ENCODE measurements around the gene NFIC.

Gene NFIC

DNA sequence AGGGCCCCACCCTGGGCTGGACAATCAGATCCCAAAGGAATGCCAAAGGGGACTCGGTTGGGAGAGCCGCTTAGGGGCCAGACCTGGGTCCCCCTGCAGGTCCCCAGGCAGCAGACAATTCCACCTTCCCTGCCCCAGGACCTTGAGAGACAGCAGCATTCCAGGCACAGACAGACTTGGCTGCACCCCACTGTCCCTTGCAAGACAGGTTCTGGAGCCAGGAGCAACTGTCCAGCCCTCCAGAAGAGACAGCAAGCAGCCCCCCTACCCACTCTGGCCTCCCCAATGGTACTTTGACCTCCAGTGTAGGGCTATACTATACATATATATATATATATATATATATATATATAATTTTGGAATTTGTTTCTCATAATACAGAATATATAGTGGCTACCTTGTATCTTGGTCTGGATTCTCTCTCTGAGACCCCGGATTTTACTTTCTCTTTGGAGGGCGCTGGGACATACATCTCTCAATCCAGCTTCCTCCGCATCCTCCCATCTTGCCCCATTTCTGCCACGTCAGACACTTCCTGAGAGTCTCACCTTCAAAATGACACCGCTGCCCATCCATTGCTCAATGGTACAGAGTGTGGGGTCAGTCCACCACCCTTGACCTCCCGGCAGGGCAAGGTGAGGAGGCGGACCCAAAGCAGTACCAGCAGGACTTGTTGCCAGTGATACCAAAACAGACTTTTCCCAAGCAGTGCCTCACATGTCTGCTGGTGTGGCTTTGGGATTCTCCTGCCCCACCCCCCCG, 101.2 kb downstream of the NFIC start:
- 99% methylated on average over 9 of the region's 10 CpGs for WGBS
- Histone ChIP-seq H2AK5ac (ENCODE audit: low read length, severe bottlenecking) (no peak overlapping the region), H2BK12ac (ENCODE audit: low read length in 2 of 2) (no peak overlapping the region)

DNA sequence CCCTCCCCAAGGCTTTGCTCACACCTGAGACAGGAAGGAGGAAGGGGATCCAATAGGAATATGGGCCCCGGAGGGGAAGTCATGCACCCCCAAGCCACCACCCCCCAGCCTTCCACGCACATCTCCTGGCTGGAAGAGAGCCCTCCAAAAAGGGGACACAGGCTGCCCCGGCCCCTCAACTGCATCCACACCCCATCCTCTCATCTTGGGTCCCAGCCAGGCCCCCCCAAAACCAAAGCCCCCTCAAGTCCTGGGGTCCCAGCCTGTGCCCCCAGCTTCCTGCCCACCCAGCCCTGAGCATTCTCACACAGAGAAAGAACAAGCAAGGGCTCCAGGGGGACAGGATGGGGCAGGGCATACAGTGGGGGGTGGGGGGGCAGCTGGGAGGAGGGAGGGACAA, 101.8 kb downstream of the NFIC start:
- Histone ChIP-seq H4K91ac (ENCODE audit: low read length) (no peak overlapping the region), H2BK5ac (ENCODE audit: low read depth, low read length, poor library complexity, severe bottlenecking) (no peak overlapping the region), H3K18ac (ENCODE audit: low read depth in 1 of 2, low read length in 2 of 2) (no peak overlapping the region), H3K9me3 (ENCODE audit: control insufficient read depth, low read length) (no peaks in the 10 kb centered on the region), H3K27ac (ENCODE audit: low read length, poor library complexity, severe bottlenecking) (no peak overlapping the region), H2BK120ac (ENCODE audit: low read depth, low read length) (no peak overlapping the region), H2BK12ac (ENCODE audit: low read length in 2 of 2) (no peak overlapping the region), H3K23ac (ENCODE audit: low read length in 2 of 2) (no peak overlapping the region), H3K27me3 (ENCODE audit: control insufficient read depth in 1 of 2, insufficient read depth in 1 of 2, low read length in 2 of 2) (no peaks in the 10 kb centered on the region), H2AFZ (ENCODE audit: low read depth, low read length) (no peak overlapping the region), H4K8ac (ENCODE audit: low read length) (no peak overlapping the region), H2AK5ac (ENCODE audit: low read length, severe bottlenecking) (no peak overlapping the region), H3K14ac (ENCODE audit: low read length in 2 of 2) (no peak overlapping the region), H3K4me2 (ENCODE audit: low read length, poor library complexity, severe bottlenecking) (no peak overlapping the region), H3K4me1 (ENCODE audit: control insufficient read depth, insufficient read depth, low read depth, low read length) (peaks cover 18% of the 10 kb centered on the region), H3K4ac (ENCODE audit: low read depth in 1 of 2, low read length in 2 of 2) (no peak overlapping the region), H3K36me3 (ENCODE audit: control insufficient read depth in 1 of 2, insufficient read depth in 2 of 2, low read depth in 1 of 2, low read length in 2 of 2) (peaks cover 10 to 26% of the 10 kb centered on the region in 2 experiments), H3K79me1 (replicated peaks; ENCODE audit: low read length, poor library complexity, severe bottlenecking) (peaks cover 6% of the 10 kb centered on the region), H3K9ac (ENCODE audit: low read length) (no peak overlapping the region), H2BK15ac (ENCODE audit: low read depth, poor library complexity, severe bottlenecking) (no peak overlapping the region), H3K4me3 (ENCODE audit: insufficient read depth in 1 of 2, low read depth in 1 of 2, low read length in 2 of 2) (no peak overlapping the region)
- 100% methylated on average over 2 of the region's 3 CpGs for WGBS
- no peak for DNase-seq

More for the DNA sequence above, 101.2 kb downstream of the NFIC start:
- Histone ChIP-seq H3K9me3 (ENCODE audit: control insufficient read depth, low read length) (no peaks in the 10 kb centered on the region), H3K27me3 (ENCODE audit: control insufficient read depth in 1 of 2, insufficient read depth in 1 of 2, low read length in 2 of 2) (no peaks in the 10 kb centered on the region), H3K79me1 (replicated peaks; ENCODE audit: low read length, poor library complexity, severe bottlenecking) (peaks cover 6% of the 10 kb centered on the region), H3K4ac (ENCODE audit: low read depth in 1 of 2, low read length in 2 of 2) (no peak overlapping the region), H3K27ac (ENCODE audit: low read length, poor library complexity, severe bottlenecking) (no peak overlapping the region), H3K9ac (ENCODE audit: low read length) (no peak overlapping the region), H2BK5ac (ENCODE audit: low read depth, low read length, poor library complexity, severe bottlenecking) (no peak overlapping the region), H4K91ac (ENCODE audit: low read length) (no peak overlapping the region), H3K4me3 (ENCODE audit: insufficient read depth in 1 of 2, low read depth in 1 of 2, low read length in 2 of 2) (no peak overlapping the region), H3K36me3 (ENCODE audit: control insufficient read depth in 1 of 2, insufficient read depth in 2 of 2, low read depth in 1 of 2, low read length in 2 of 2) (peaks cover 12 to 31% of the 10 kb centered on the region in 2 experiments), H2BK120ac (ENCODE audit: low read depth, low read length) (no peak overlapping the region), H4K8ac (ENCODE audit: low read length) (no peak overlapping the region), H2BK15ac (ENCODE audit: low read depth, poor library complexity, severe bottlenecking) (no peak overlapping the region), H3K4me2 (ENCODE audit: low read length, poor library complexity, severe bottlenecking) (no peak overlapping the region), H3K14ac (ENCODE audit: low read length in 2 of 2) (no peak overlapping the region), H3K23ac (ENCODE audit: low read length in 2 of 2) (no peak overlapping the region), H3K4me1 (ENCODE audit: control insufficient read depth, insufficient read depth, low read depth, low read length) (peaks cover 20% of the 10 kb centered on the region), H3K18ac (ENCODE audit: low read depth in 1 of 2, low read length in 2 of 2) (no peak overlapping the region), H2AFZ (ENCODE audit: low read depth, low read length) (no peak overlapping the region)
- no peak for DNase-seq

DNA sequence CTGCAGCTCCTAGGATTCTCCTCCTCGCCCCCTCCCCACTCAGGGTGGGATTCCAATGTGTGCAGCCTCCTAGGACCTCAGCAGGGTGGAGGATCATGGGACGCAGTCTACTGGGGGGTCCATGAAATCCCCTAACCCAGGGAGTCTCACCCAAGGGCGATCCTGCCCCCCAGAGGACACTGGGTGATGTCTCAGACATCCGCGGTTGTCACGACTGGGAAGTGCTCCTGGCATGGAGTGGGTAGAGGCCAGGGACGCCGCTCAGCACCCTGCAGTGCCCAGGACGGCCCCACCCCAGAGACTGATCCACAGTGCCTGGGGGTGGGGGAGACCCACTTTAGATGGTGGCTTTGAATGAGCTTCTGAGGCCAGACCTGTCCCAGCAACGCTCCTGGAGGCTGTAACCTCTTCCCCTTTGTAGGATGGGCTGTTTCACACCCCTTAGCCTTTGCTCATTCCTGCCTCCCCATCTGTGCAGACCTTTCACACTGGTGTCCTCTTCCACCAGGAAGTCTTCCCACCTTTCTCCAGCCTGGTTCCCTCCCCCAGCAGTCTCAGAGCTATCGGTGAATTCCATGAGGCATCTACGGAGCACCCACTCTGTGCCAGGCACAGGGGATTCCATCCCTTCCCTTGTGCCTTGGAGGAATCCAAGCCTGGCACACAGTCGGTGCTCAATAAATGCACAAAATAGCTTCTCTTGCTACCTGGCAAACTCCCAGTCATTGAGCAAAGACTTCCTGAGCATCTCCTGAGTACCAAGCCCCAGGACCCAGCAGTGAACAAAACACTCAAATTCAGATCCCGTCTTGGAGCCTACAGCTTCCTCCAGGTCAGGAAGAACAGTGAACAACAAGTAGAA, 103.5 kb downstream of the NFIC start:
- H3K23ac ChIP-seq (ENCODE audit: low read length in 2 of 2) = peak overlapping the region in 1 of 2 experiments; percentile 48
- H2BK12ac ChIP-seq (ENCODE audit: low read length in 2 of 2) = no peak overlapping the region
- H4K91ac ChIP-seq (ENCODE audit: low read length) = no peak overlapping the region
- H3K4ac ChIP-seq (ENCODE audit: low read depth in 1 of 2, low read length in 2 of 2) = no peak overlapping the region
- no peaks in the 10 kb centered on the region for H3K9me3 ChIP-seq (ENCODE audit: control insufficient read depth, low read length)
- H3K79me1 ChIP-seq (replicated peaks; ENCODE audit: low read length, poor library complexity, severe bottlenecking) = no peaks in the 10 kb centered on the region
- DNase-seq = no peak
- no peak overlapping the region for H3K18ac ChIP-seq (ENCODE audit: low read depth in 1 of 2, low read length in 2 of 2)
- H3K9ac ChIP-seq (ENCODE audit: low read length) = peak overlapping the region; percentile 36
- no peak overlapping the region for H4K8ac ChIP-seq (ENCODE audit: low read length)
- H3K14ac ChIP-seq (ENCODE audit: low read length in 2 of 2) = no peak overlapping the region
- H2AFZ ChIP-seq (ENCODE audit: low read depth, low read length) = no peak overlapping the region
- no peak overlapping the region for H3K27ac ChIP-seq (ENCODE audit: low read length, poor library complexity, severe bottlenecking)
- H3K27me3 ChIP-seq (ENCODE audit: control insufficient read depth in 1 of 2, insufficient read depth in 1 of 2, low read length in 2 of 2) = peaks cover 8 to 11% of the 10 kb centered on the region in 2 experiments
- no peak overlapping the region for H2BK5ac ChIP-seq (ENCODE audit: low read depth, low read length, poor library complexity, severe bottlenecking)
- WGBS = 58% methylated on average over 14 of the region's 14 CpGs
- no peak overlapping the region for H3K4me2 ChIP-seq (ENCODE audit: low read length, poor library complexity, severe bottlenecking)
- peak overlapping the region; percentile 15 for H2BK15ac ChIP-seq (ENCODE audit: low read depth, poor library complexity, severe bottlenecking)
- no peak overlapping the region for H2AK5ac ChIP-seq (ENCODE audit: low read length, severe bottlenecking)
- peaks cover 5% of the 10 kb centered on the region for H3K4me1 ChIP-seq (ENCODE audit: control insufficient read depth, insufficient read depth, low read depth, low read length)
- H3K36me3 ChIP-seq (ENCODE audit: control insufficient read depth in 1 of 2, insufficient read depth in 2 of 2, low read depth in 1 of 2, low read length in 2 of 2) = peaks cover 10 to 17% of the 10 kb centered on the region in 2 experiments
- no peak overlapping the region for H2BK120ac ChIP-seq (ENCODE audit: low read depth, low read length)
- H3K4me3 ChIP-seq (ENCODE audit: insufficient read depth in 1 of 2, low read depth in 1 of 2, low read length in 2 of 2) = no peak overlapping the region

DNA sequence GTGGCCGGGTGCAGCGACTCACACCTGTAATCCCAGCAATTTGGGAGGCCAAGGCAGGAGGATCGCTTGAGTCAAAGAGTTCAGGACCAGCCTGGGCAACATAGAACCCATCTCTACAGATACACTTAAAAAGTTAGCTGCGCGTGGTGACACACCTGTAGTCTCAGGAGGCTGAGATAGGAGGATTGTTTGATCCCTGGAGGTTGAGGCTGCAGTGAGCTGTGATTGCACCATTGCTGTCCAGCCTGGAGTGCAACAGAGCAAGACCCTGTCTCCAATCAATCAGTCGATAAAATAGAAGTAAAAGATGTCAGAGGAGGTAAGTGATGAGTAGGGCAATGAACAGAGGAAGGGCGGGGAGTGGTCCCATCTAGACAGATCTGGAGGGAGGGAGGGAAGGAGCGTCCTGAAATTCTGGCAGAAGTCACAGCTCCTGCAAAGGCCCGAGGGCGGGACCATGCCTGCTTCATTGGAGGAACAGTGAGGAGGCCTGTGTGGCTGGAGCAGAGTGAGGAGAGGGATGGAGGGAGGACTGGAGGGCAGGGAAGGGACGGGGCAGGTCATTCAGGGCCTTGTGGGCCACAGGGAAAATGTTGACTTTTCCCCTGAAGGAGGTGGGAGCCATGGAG, 104.2 kb downstream of the NFIC start:
- Histone ChIP-seq H2BK12ac (ENCODE audit: low read length in 2 of 2) (no peak overlapping the region), H3K4me1 (ENCODE audit: control insufficient read depth, insufficient read depth, low read depth, low read length) (peaks cover 1% of the 10 kb centered on the region), H2BK120ac (ENCODE audit: low read depth, low read length) (no peak overlapping the region), H3K23ac (ENCODE audit: low read length in 2 of 2) (no peak overlapping the region), H4K91ac (ENCODE audit: low read length) (no peak overlapping the region), H2BK15ac (ENCODE audit: low read depth, poor library complexity, severe bottlenecking) (no peak overlapping the region), H4K8ac (ENCODE audit: low read length) (no peak overlapping the region), H2AFZ (ENCODE audit: low read depth, low read length) (no peak overlapping the region), H2AK5ac (ENCODE audit: low read length, severe bottlenecking) (no peak overlapping the region), H3K27ac (ENCODE audit: low read length, poor library complexity, severe bottlenecking) (no peak overlapping the region), H3K4me3 (ENCODE audit: insufficient read depth in 1 of 2, low read depth in 1 of 2, low read length in 2 of 2) (no peak overlapping the region), H3K4ac (ENCODE audit: low read depth in 1 of 2, low read length in 2 of 2) (no peak overlapping the region), H2BK5ac (ENCODE audit: low read depth, low read length, poor library complexity, severe bottlenecking) (no peak overlapping the region), H3K14ac (ENCODE audit: low read length in 2 of 2) (no peak overlapping the region), H3K9me3 (ENCODE audit: control insufficient read depth, low read length) (no peaks in the 10 kb centered on the region), H3K9ac (ENCODE audit: low read length) (no peak overlapping the region), H3K27me3 (ENCODE audit: control insufficient read depth in 1 of 2, insufficient read depth in 1 of 2, low read length in 2 of 2) (peaks cover 15 to 19% of the 10 kb centered on the region in 2 experiments), H3K18ac (ENCODE audit: low read depth in 1 of 2, low read length in 2 of 2) (no peak overlapping the region), H3K79me1 (replicated peaks; ENCODE audit: low read length, poor library complexity, severe bottlenecking) (no peaks in the 10 kb centered on the region), H3K4me2 (ENCODE audit: low read length, poor library complexity, severe bottlenecking) (no peak overlapping the region), H3K36me3 (ENCODE audit: control insufficient read depth in 1 of 2, insufficient read depth in 2 of 2, low read depth in 1 of 2, low read length in 2 of 2) (peaks cover 10 to 17% of the 10 kb centered on the region in 2 experiments)
- DNase-seq = no peak
- WGBS = 89% methylated on average over 10 of the region's 11 CpGs

Data from mesenchymal stem cell (in vitro differentiated cells and primary cell).